ENCODE results near the gene TMEM181. TPM values are rescaled to one million over a fixed set of nuclear protein-coding genes. Genes with fewer than 3 reads are reported as not detected.
"Not testable (repeated sequence)": the region's sequence is repeated elsewhere in the genome, so short reads cannot be mapped to it uniquely, and the experiment has no call there.

Gene TMEM181
- total and polyA plus RNA-seq, 2 donors (not counting 1 experiment from before 2014, with no cell fraction given), result 2.8 to 9.3 TPM

GRCh38 chr6:158611541-158612370, 51.9 kb downstream of the TMEM181 start:
- Histone ChIP-seq H3K4me1 (ENCODE audit: control insufficient read depth in 2 of 2, insufficient read depth in 2 of 2, low read length in 2 of 2) (no peaks in the 10 kb centered on the region), H3K27ac (ENCODE audit: low read length in 2 of 2) (no peak overlapping the region), H3K4me2 (replicated peaks; ENCODE audit: low read depth, low read length, poor library complexity, severe bottlenecking) (no peak overlapping the region), H3K27me3 (replicated peaks in 1 of 4; ENCODE audit: control extremely low read depth in 1 of 4, control insufficient read depth in 3 of 4, insufficient read depth in 4 of 4, low read length in 3 of 4) (no peaks in the 10 kb centered on the region), H3K36me3 (replicated peaks in 1 of 2; ENCODE audit: control extremely low read depth in 1 of 2, control insufficient read depth in 1 of 2, extremely low read depth in 1 of 2, insufficient read depth in 2 of 2, low read length in 1 of 2) (peaks cover 0 to 47% of the 10 kb centered on the region in 2 experiments), H3K9ac (ENCODE audit: low read length) (no peak overlapping the region), H3K79me2 (ENCODE audit: control insufficient read depth, insufficient read depth, low read length) (no peaks in the 10 kb centered on the region), H3K4me3 (ENCODE audit: control extremely low read depth in 1 of 5, extremely low read depth in 1 of 5, insufficient read depth in 1 of 5, low read depth in 2 of 5, low read length in 4 of 5) (no peak overlapping the region), H4K20me1 (ENCODE audit: control insufficient read depth, insufficient read depth, low read length, poor library complexity, severe bottlenecking) (no peaks in the 10 kb centered on the region), H3K9me3 (ENCODE audit: control extremely low read depth in 1 of 3, control insufficient read depth in 2 of 3, insufficient read depth in 1 of 3, low read length in 2 of 3) (no peaks in the 10 kb centered on the region), H2AFZ (ENCODE audit: insufficient read depth, low read depth, low read length, poor library complexity, severe bottlenecking) (no peak overlapping the region)
- WGBS (ENCODE audit: insufficient coverage), result 98% methylated on average over 9 of the region's 14 CpGs
- H3K27ac Mint-ChIP-seq, result no peak overlapping the region
- H3K4me1 Mint-ChIP-seq, result no peaks in the 10 kb centered on the region
- DNase-seq (no peak), ATAC-seq (ENCODE audit: low read depth) (no peak)
- TF ChIP-seq, protein P1, sequence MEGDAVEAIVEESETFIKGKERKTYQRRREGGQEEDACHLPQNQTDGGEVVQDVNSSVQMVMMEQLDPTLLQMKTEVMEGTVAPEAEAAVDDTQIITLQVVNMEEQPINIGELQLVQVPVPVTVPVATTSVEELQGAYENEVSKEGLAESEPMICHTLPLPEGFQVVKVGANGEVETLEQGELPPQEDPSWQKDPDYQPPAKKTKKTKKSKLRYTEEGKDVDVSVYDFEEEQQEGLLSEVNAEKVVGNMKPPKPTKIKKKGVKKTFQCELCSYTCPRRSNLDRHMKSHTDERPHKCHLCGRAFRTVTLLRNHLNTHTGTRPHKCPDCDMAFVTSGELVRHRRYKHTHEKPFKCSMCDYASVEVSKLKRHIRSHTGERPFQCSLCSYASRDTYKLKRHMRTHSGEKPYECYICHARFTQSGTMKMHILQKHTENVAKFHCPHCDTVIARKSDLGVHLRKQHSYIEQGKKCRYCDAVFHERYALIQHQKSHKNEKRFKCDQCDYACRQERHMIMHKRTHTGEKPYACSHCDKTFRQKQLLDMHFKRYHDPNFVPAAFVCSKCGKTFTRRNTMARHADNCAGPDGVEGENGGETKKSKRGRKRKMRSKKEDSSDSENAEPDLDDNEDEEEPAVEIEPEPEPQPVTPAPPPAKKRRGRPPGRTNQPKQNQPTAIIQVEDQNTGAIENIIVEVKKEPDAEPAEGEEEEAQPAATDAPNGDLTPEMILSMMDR (IDR thresholded peaks at IDR 0.05), result no peak
- TF ChIP-seq EZH2 (IDR thresholded peaks at IDR 0.05; ENCODE audit: borderline replicate concordance, insufficient read depth, low read depth, low read length, poor library complexity, severe bottlenecking), result no peak
- H3K4me3 Mint-ChIP-seq, result no peak overlapping the region
- CTCF ChIA-PET, result interaction anchor here (1.1 kb wide), 1 partner anchor 390 kb away, joined by 3 read pairs; no protein-coding TSS in a partner anchor
- no peaks in the 10 kb centered on the region for H3K9me3 Mint-ChIP-seq (ENCODE audit: insufficient read depth)
- H3K27me3 Mint-ChIP-seq, result no peaks in the 10 kb centered on the region
- intact Hi-C loops (cut with micrococcal nuclease), result no loop called here
- POLR2A ChIA-PET, result no interaction called here

DNA sequence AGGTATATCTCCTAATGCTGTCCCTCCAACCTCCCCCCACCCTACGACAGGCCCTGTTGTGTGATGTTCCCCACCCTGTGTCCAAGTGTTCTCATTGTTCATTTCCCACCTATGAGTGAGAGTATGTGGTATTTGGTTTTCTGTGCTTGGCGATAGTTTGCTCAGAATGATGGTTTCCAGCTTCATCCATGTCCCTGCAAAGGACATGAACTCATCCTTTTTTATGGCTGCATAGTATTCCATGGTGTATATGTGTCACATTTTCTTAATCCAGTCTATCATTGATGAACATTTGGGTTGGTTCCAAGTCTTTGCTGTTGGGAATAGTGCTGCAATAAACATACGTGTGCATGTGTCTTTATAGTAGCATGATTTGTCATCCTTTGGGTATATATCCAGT, 54.7 kb downstream of the TMEM181 start:
- POLR2A ChIA-PET; H3K9me3 ChIP-seq (ENCODE audit: control extremely low read depth in 1 of 3, control insufficient read depth in 2 of 3, insufficient read depth in 1 of 3, low read length in 2 of 3); DNase-seq; H3K4me3 Mint-ChIP-seq; H3K4me1 Mint-ChIP-seq; H3K9me3 Mint-ChIP-seq (ENCODE audit: insufficient read depth); H2AFZ ChIP-seq (ENCODE audit: insufficient read depth, low read depth, low read length, poor library complexity, severe bottlenecking); H3K27me3 ChIP-seq (replicated peaks in 1 of 4; ENCODE audit: control extremely low read depth in 1 of 4, control insufficient read depth in 3 of 4, insufficient read depth in 4 of 4, low read length in 3 of 4); ATAC-seq (ENCODE audit: low read depth); H3K27ac ChIP-seq (ENCODE audit: low read length in 2 of 2); H3K4me3 ChIP-seq (ENCODE audit: control extremely low read depth in 1 of 5, extremely low read depth in 1 of 5, insufficient read depth in 1 of 5, low read depth in 2 of 5, low read length in 4 of 5); CTCF ChIA-PET; H3K9ac ChIP-seq (ENCODE audit: low read length); H3K4me1 ChIP-seq (ENCODE audit: control insufficient read depth in 2 of 2, insufficient read depth in 2 of 2, low read length in 2 of 2); H4K20me1 ChIP-seq (ENCODE audit: control insufficient read depth, insufficient read depth, low read length, poor library complexity, severe bottlenecking); H3K79me2 ChIP-seq (ENCODE audit: control insufficient read depth, insufficient read depth, low read length); intact Hi-C loops (cut with micrococcal nuclease); H3K27me3 Mint-ChIP-seq; H3K4me2 ChIP-seq (replicated peaks; ENCODE audit: low read depth, low read length, poor library complexity, severe bottlenecking); H3K27ac Mint-ChIP-seq: not testable (repeated sequence)
- no CpG with 5 or more reads among the region's 3 CpGs for WGBS (ENCODE audit: insufficient coverage)
- peaks cover 0 to 28% of the 10 kb centered on the region in 2 experiments for H3K36me3 ChIP-seq (replicated peaks in 1 of 2; ENCODE audit: control extremely low read depth in 1 of 2, control insufficient read depth in 1 of 2, extremely low read depth in 1 of 2, insufficient read depth in 2 of 2, low read length in 1 of 2)

DNA sequence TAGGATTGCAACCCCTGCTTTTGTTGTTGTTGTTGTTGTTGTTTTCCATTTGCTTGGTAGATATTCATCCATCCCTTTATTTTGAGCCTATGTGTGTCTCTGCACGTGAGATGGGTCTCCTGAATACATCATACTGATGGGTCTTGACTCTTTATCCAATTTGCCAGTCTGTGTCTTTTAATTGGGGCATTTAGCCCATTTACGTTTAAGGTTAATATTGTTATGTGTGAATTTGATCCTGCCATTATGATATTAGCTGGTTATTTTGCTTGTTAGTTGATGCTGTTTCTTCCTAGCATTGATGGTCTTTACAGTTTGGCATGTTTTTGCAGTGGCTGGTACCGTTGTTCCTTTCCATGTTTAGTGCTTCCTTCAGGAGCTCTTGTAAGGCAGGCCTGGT, 58.4 kb downstream of the TMEM181 start:
- H4K20me1 ChIP-seq (ENCODE audit: control insufficient read depth, insufficient read depth, low read length, poor library complexity, severe bottlenecking); H3K4me1 ChIP-seq (ENCODE audit: control insufficient read depth in 2 of 2, insufficient read depth in 2 of 2, low read length in 2 of 2); H3K27ac ChIP-seq (ENCODE audit: low read length in 2 of 2); ATAC-seq (ENCODE audit: low read depth); H3K9ac ChIP-seq (ENCODE audit: low read length); H3K4me2 ChIP-seq (replicated peaks; ENCODE audit: low read depth, low read length, poor library complexity, severe bottlenecking); POLR2A ChIA-PET; H3K27me3 ChIP-seq (replicated peaks in 1 of 4; ENCODE audit: control extremely low read depth in 1 of 4, control insufficient read depth in 3 of 4, insufficient read depth in 4 of 4, low read length in 3 of 4); H3K4me1 Mint-ChIP-seq; DNase-seq; H2AFZ ChIP-seq (ENCODE audit: insufficient read depth, low read depth, low read length, poor library complexity, severe bottlenecking); H3K27ac Mint-ChIP-seq; H3K4me3 Mint-ChIP-seq; H3K4me3 ChIP-seq (ENCODE audit: control extremely low read depth in 1 of 5, extremely low read depth in 1 of 5, insufficient read depth in 1 of 5, low read depth in 2 of 5, low read length in 4 of 5); H3K9me3 ChIP-seq (ENCODE audit: control extremely low read depth in 1 of 3, control insufficient read depth in 2 of 3, insufficient read depth in 1 of 3, low read length in 2 of 3); H3K9me3 Mint-ChIP-seq (ENCODE audit: insufficient read depth); CTCF ChIA-PET; H3K27me3 Mint-ChIP-seq; H3K79me2 ChIP-seq (ENCODE audit: control insufficient read depth, insufficient read depth, low read length); intact Hi-C loops (cut with micrococcal nuclease): not testable (repeated sequence)
- WGBS (ENCODE audit: insufficient coverage), result 100% methylated on average over 2 of the region's 3 CpGs
- H3K36me3 ChIP-seq (replicated peaks in 1 of 2; ENCODE audit: control extremely low read depth in 1 of 2, control insufficient read depth in 1 of 2, extremely low read depth in 1 of 2, insufficient read depth in 2 of 2, low read length in 1 of 2), result peaks cover 0 to 31% of the 10 kb centered on the region in 2 experiments
